Hepatocyte (in vitro differentiated cells): ENCODE results near the gene SH3BP4.

Experiments used
- CTCF ChIP-seq: fragments of 200-600 bp; sonication (generic); IDR thresholded peaks from 2 replicates; pipeline ENCODE4 v1.5.1; 2016; ENCODE audit warnings: antibody characterized with exemption, mild to moderate bottlenecking; ENCODE audit not compliant: poor library complexity
- EZH2 ChIP-seq: fragments of 200-600 bp; sonication (generic); IDR thresholded peaks from 2 replicates; pipeline ENCODE4 v1.6.1; 2016; ENCODE audit warnings: antibody characterized with exemption, mild to moderate bottlenecking, borderline replicate concordance

GRCh38 chr2:235064976-235065375 lies 113.2 kb downstream of the SH3BP4 start:
- TF ChIP-seq CTCF = no peak
- TF ChIP-seq EZH2 = no peak
